HEK293 (cell line): ENCODE results near the gene HYDIN.

Source experiments
- CTCF ChIA-PET: fragments of 350-600 bp; formaldehyde crosslinking; extraction: SDS; loops from one replicate; lab custom pipeline; 2021; ENCODE audit warnings: antibody characterized with exemption; lab: Yijun Ruan, JAX
- POLR2A ChIA-PET: fragments of 300-600 bp; formaldehyde crosslinking; extraction: SDS; loops from one replicate; lab custom pipeline; 2020; ENCODE audit warnings: antibody characterized with exemption, inconsistent platforms; lab: Yijun Ruan, JAX
- H3K27ac ChIP-seq: fragments of 200-500 bp; sonication (Bioruptor generic); 2 replicates; pipeline ENCODE4 v1.5.1; 2014; ENCODE audit warnings: low read depth, low read length, control low read depth, inconsistent platforms; ENCODE audit errors: extremely low read depth
- H3K36me3 ChIP-seq, 2 experiments: fragments of 200-500 bp in 1 of 2; sonication (Bioruptor generic) in 1 of 2; 1 replicate in 1 of 2; 2 replicates in 1 of 2; pipeline ENCODE4 v1.5.1; 2014 to 2017; ENCODE audit warnings: inconsistent platforms in 2 of 2, low read length in 2 of 2; ENCODE audit not compliant: control insufficient read depth in 2 of 2, insufficient read depth in 1 of 2
- H3K4me1 ChIP-seq: fragments of 200-500 bp; sonication (Bioruptor generic); 2 replicates; pipeline ENCODE4 v1.5.1; 2014; ENCODE audit warnings: mild to moderate bottlenecking, low read length, inconsistent platforms; ENCODE audit not compliant: control insufficient read depth, insufficient read depth
- H3K4me3 ChIP-seq: 2 replicates; pipeline ENCODE4 v1.5.1; 2011; ENCODE audit warnings: low read depth, mild to moderate bottlenecking, control low read depth, low read length, moderate library complexity
- H3K9me3 ChIP-seq: fragments of 200-500 bp; sonication (Bioruptor generic); 2 replicates; pipeline ENCODE4 v1.5.1; 2014; ENCODE audit warnings: low read depth, low read length, inconsistent platforms; ENCODE audit not compliant: control insufficient read depth, insufficient read depth
- HOXA7 ChIP-seq: sonication (generic); formaldehyde crosslinking; IDR thresholded peaks from 2 replicates; pipeline ENCODE4 v1.8.1; 2022; ENCODE audit warnings: missing genetic modification reagents, borderline replicate concordance
- HOXC10 ChIP-seq: sonication (generic); formaldehyde crosslinking; IDR thresholded peaks from 2 replicates; pipeline ENCODE4 v1.8.1; 2023; ENCODE audit warnings: mild to moderate bottlenecking, missing genetic modification reagents
- HOXD13 ChIP-seq: sonication (generic); formaldehyde crosslinking; IDR thresholded peaks from 2 replicates; pipeline ENCODE4 v1.8.0; 2022; ENCODE audit warnings: missing genetic modification reagents, borderline replicate concordance
- IKZF3 ChIP-seq: fragments of 450-650 bp; IDR thresholded peaks from 2 replicates; pipeline ENCODE4 v1.5.0; 2018; ENCODE audit warnings: missing biosample characterization, mild to moderate bottlenecking, missing genetic modification characterization, moderate library complexity
- MEIS1 ChIP-seq: sonication (generic); formaldehyde crosslinking; IDR thresholded peaks from 2 replicates; pipeline ENCODE4 v1.8.1; 2022; ENCODE audit warnings: missing genetic modification reagents, mild to moderate bottlenecking, borderline replicate concordance
- SP3 ChIP-seq: fragments of 450-650 bp; formaldehyde crosslinking; IDR thresholded peaks from 2 replicates; pipeline ENCODE4 v1.5.1; 2016; ENCODE audit warnings: missing biosample characterization, missing genetic modification characterization
- WT1 ChIP-seq: fragments of 450-650 bp; formaldehyde crosslinking; IDR thresholded peaks from 2 replicates; pipeline ENCODE4 v1.5.1; 2016; ENCODE audit warnings: missing biosample characterization, missing genetic modification characterization
- ZFHX2 ChIP-seq: fragments of 450-650 bp; formaldehyde crosslinking; conservative IDR thresholded peaks from 2 replicates; pipeline ENCODE4 v1.5.1; 2016; ENCODE audit warnings: missing biosample characterization, missing genetic modification characterization
- ZFP37 ChIP-seq: fragments of 450-650 bp; formaldehyde crosslinking; IDR thresholded peaks from 2 replicates; pipeline ENCODE4 v1.5.1; 2016; ENCODE audit warnings: missing biosample characterization, missing genetic modification characterization
- ZNF114 ChIP-seq: fragments of 450-650 bp; formaldehyde crosslinking; IDR thresholded peaks from 2 replicates; pipeline ENCODE4 v1.5.0; 2017; ENCODE audit warnings: missing biosample characterization, missing genetic modification characterization
- ZNF132 ChIP-seq: fragments of 450-650 bp; formaldehyde crosslinking; IDR thresholded peaks from 2 replicates; pipeline ENCODE4 v1.5.1; 2017; ENCODE audit warnings: missing biosample characterization, missing genetic modification characterization, borderline replicate concordance
- ZNF138 ChIP-seq: fragments of 450-650 bp; formaldehyde crosslinking; IDR thresholded peaks from 2 replicates; pipeline ENCODE4 v1.5.1; 2016; ENCODE audit warnings: missing biosample characterization, missing genetic modification characterization, borderline replicate concordance
- ZNF155 ChIP-seq: fragments of 450-650 bp; formaldehyde crosslinking; IDR thresholded peaks from 2 replicates; pipeline ENCODE4 v1.5.1; 2016; ENCODE audit warnings: missing biosample characterization, missing genetic modification characterization
- ZNF157 ChIP-seq: fragments of 450-650 bp; formaldehyde crosslinking; IDR thresholded peaks from 2 replicates; pipeline ENCODE4 v1.5.1; 2016; ENCODE audit warnings: missing biosample characterization, missing genetic modification characterization
- ZNF19 ChIP-seq: fragments of 450-650 bp; formaldehyde crosslinking; IDR thresholded peaks from 2 replicates; pipeline ENCODE4; 2016; ENCODE audit warnings: missing biosample characterization, missing genetic modification characterization, low read depth
- ZNF302 ChIP-seq: fragments of 450-650 bp; formaldehyde crosslinking; IDR thresholded peaks from 2 replicates; pipeline ENCODE4 v1.5.1; 2016; ENCODE audit warnings: missing biosample characterization, missing genetic modification characterization, low read depth
- ZNF341 ChIP-seq: fragments of 450-650 bp; formaldehyde crosslinking; IDR thresholded peaks from 2 replicates; pipeline ENCODE4; 2016; ENCODE audit warnings: low read depth, missing biosample characterization, missing genetic modification characterization
- ZNF37A ChIP-seq: fragments of 450-650 bp; IDR thresholded peaks from 2 replicates; pipeline ENCODE4 v1.5.1; 2018; ENCODE audit warnings: missing biosample characterization, missing genetic modification characterization
- ZNF426 ChIP-seq: fragments of 450-650 bp; formaldehyde crosslinking; IDR thresholded peaks from 2 replicates; pipeline ENCODE4 v1.5.1; 2017; ENCODE audit warnings: missing biosample characterization, missing genetic modification characterization, mild to moderate bottlenecking, inconsistent platforms, moderate library complexity
- ZNF473 ChIP-seq: fragments of 450-650 bp; formaldehyde crosslinking; IDR thresholded peaks from 2 replicates; pipeline ENCODE4 v1.5.1; 2017; ENCODE audit warnings: missing biosample characterization, missing genetic modification characterization
- ZNF48 ChIP-seq: fragments of 450-650 bp; formaldehyde crosslinking; IDR thresholded peaks from 2 replicates; pipeline ENCODE4 v1.5.1; 2016; ENCODE audit warnings: missing biosample characterization, missing genetic modification characterization
- ZNF501 ChIP-seq: fragments of 450-650 bp; formaldehyde crosslinking; IDR thresholded peaks from 2 replicates; pipeline ENCODE4 v1.5.1; 2016; ENCODE audit warnings: missing biosample characterization, missing genetic modification characterization
- ZNF514 ChIP-seq: fragments of 450-650 bp; formaldehyde crosslinking; IDR thresholded peaks from 2 replicates; pipeline ENCODE4 v1.5.1; 2016; ENCODE audit warnings: missing biosample characterization, missing genetic modification characterization
- ZNF560 ChIP-seq: fragments of 450-650 bp; formaldehyde crosslinking; IDR thresholded peaks from 2 replicates; pipeline ENCODE4 v1.5.1; 2017; ENCODE audit warnings: missing biosample characterization, missing genetic modification characterization, borderline replicate concordance
- ZNF777 ChIP-seq: fragments of 450-650 bp; formaldehyde crosslinking; IDR thresholded peaks from 2 replicates; pipeline ENCODE4 v1.5.1; 2017; ENCODE audit warnings: missing biosample characterization, missing genetic modification characterization, borderline replicate concordance
- ZNF785 ChIP-seq: fragments of 450-650 bp; formaldehyde crosslinking; IDR thresholded peaks from 2 replicates; pipeline ENCODE4 v1.5.1; 2016; ENCODE audit warnings: missing biosample characterization, missing genetic modification characterization
- ZNF843 ChIP-seq: fragments of 450-650 bp; formaldehyde crosslinking; IDR thresholded peaks from 2 replicates; pipeline ENCODE4 v1.5.1; 2016; ENCODE audit warnings: missing biosample characterization, missing genetic modification characterization
- TF ChIP-seq, protein P1 (sequence below): fragments of 450-650 bp; formaldehyde crosslinking; IDR thresholded peaks from 2 replicates; pipeline ENCODE4 v1.5.1; 2016; ENCODE audit warnings: missing biosample characterization, missing genetic modification characterization
- TF ChIP-seq, protein P2 (sequence below): fragments of 450-650 bp; formaldehyde crosslinking; IDR thresholded peaks from 2 replicates; pipeline ENCODE4 v1.5.1; 2016; ENCODE audit warnings: missing biosample characterization, missing genetic modification characterization
- TF ChIP-seq, protein P3 (sequence below): fragments of 450-650 bp; formaldehyde crosslinking; IDR thresholded peaks from 2 replicates; pipeline ENCODE4; 2016; ENCODE audit warnings: missing biosample characterization, missing genetic modification characterization
- TF ChIP-seq, protein P4 (sequence below): fragments of 450-650 bp; formaldehyde crosslinking; IDR thresholded peaks from 2 replicates; pipeline ENCODE4 v1.5.1; 2016; ENCODE audit warnings: missing biosample characterization, missing genetic modification characterization

Gene HYDIN

GRCh38 chr16:71262391-71262790 lies 31.9 kb upstream of the HYDIN start (continued):
- TF ChIP-seq, protein P1, sequence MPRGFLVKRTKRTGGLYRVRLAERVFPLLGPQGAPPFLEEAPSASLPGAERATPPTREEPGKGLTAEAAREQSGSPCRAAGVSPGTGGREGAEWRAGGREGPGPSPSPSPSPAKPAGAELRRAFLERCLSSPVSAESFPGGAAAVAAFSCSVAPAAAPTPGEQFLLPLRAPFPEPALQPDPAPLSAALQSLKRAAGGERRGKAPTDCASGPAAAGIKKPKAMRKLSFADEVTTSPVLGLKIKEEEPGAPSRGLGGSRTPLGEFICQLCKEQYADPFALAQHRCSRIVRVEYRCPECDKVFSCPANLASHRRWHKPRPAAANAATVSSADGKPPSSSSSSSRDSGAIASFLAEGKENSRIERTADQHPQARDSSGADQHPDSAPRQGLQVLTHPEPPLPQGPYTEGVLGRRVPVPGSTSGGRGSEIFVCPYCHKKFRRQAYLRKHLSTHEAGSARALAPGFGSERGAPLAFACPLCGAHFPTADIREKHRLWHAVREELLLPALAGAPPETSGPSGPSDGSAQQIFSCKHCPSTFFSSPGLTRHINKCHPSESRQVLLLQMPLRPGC (tag by site-specific recombination): no peak
- TF ChIP-seq ZNF473 (tag by site-specific recombination): no peak
- no peak for TF ChIP-seq IKZF3
- TF ChIP-seq ZNF426 (tag by site-specific recombination): no peak
- TF ChIP-seq ZFHX2 (tag by site-specific recombination): no peak

GRCh38 chr16:71260995-71261394 lies 30.5 kb upstream of the HYDIN start:
- Histone ChIP-seq H3K4me1 (0 out of 2 replicates have a peak, but pooled peaks cover 2% of the 10 kb centered on the region), H3K4me3 (no peak overlapping the region), H3K36me3 (no peaks in the 10 kb centered on the region), H3K27ac (no peak overlapping the region), H3K9me3 (no peaks in the 10 kb centered on the region)
- TF ChIP-seq MEIS1 (CRISPR knock-in tag): no peak
- no peak for TF ChIP-seq ZNF777 (tag by site-specific recombination)
- TF ChIP-seq IKZF3: no peak
- TF ChIP-seq, protein P2, sequence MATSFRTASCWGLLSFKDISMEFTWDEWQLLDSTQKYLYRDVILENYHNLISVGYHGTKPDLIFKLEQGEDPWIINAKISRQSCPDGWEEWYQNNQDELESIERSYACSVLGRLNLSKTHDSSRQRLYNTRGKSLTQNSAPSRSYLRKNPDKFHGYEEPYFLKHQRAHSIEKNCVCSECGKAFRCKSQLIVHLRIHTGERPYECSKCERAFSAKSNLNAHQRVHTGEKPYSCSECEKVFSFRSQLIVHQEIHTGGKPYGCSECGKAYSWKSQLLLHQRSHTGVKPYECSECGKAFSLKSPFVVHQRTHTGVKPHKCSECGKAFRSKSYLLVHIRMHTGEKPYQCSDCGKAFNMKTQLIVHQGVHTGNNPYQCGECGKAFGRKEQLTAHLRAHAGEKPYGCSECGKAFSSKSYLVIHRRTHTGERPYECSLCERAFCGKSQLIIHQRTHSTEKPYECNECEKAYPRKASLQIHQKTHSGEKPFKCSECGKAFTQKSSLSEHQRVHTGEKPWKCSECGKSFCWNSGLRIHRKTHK: no peak
- TF ChIP-seq ZNF560 (tag by site-specific recombination): no peak
- TF ChIP-seq ZNF155 (tag by site-specific recombination): no peak
- TF ChIP-seq HOXC10: no peak
- TF ChIP-seq ZNF37A (tag by site-specific recombination): no peak
- no peak for TF ChIP-seq ZNF501 (tag by site-specific recombination)
- no peak for TF ChIP-seq HOXA7 (CRISPR knock-in tag)
- TF ChIP-seq ZNF341: no peak
- TF ChIP-seq ZNF19 (tag by site-specific recombination): no peak
- POLR2A ChIA-PET: no interaction called here
- CTCF ChIA-PET: interaction anchor here (0.5 to 0.6 kb wide), 2 partner anchors 1140 to 1579 kb away, joined by 3 to 4 read pairs; no protein-coding TSS in a partner anchor

GRCh38 chr16:71259086-71259485 lies 28.6 kb upstream of the HYDIN start:
- Histone ChIP-seq H3K4me3 (no peak overlapping the region), H3K4me1 (0 out of 2 replicates have a peak, but pooled peaks cover under 1% of the 10 kb centered on the region), H3K36me3 (no peaks in the 10 kb centered on the region), H3K9me3 (no peaks in the 10 kb centered on the region), H3K27ac (no peak overlapping the region)
- ChIA-PET CTCF (no interaction called here), POLR2A (no interaction called here)
- TF ChIP-seq ZNF302 (no peak), ZNF48 (tag by site-specific recombination) (no peak), ZNF138 (tag by site-specific recombination) (no peak), HOXD13 (CRISPR knock-in tag) (no peak), ZNF843 (tag by site-specific recombination) (no peak), MEIS1 (CRISPR knock-in tag) (no peak), ZNF114 (tag by site-specific recombination) (no peak), IKZF3 (no peak), ZFP37 (tag by site-specific recombination) (no peak), ZNF157 (no peak), ZNF132 (tag by site-specific recombination) (no peak), WT1 (tag by site-specific recombination) (no peak), ZNF785 (tag by site-specific recombination) (no peak), ZNF514 (no peak), SP3 (tag by site-specific recombination) (no peak)
- TF ChIP-seq, protein P3, sequence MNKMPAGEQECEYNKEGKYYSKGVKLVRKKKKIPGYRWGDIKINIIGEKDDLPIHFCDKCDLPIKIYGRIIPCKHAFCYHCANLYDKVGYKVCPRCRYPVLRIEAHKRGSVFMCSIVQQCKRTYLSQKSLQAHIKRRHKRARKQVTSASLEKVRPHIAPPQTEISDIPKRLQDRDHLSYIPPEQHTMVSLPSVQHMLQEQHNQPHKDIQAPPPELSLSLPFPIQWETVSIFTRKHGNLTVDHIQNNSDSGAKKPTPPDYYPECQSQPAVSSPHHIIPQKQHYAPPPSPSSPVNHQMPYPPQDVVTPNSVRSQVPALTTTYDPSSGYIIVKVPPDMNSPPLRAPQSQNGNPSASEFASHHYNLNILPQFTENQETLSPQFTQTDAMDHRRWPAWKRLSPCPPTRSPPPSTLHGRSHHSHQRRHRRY (tag by site-specific recombination): no peak
- TF ChIP-seq, protein P4, sequence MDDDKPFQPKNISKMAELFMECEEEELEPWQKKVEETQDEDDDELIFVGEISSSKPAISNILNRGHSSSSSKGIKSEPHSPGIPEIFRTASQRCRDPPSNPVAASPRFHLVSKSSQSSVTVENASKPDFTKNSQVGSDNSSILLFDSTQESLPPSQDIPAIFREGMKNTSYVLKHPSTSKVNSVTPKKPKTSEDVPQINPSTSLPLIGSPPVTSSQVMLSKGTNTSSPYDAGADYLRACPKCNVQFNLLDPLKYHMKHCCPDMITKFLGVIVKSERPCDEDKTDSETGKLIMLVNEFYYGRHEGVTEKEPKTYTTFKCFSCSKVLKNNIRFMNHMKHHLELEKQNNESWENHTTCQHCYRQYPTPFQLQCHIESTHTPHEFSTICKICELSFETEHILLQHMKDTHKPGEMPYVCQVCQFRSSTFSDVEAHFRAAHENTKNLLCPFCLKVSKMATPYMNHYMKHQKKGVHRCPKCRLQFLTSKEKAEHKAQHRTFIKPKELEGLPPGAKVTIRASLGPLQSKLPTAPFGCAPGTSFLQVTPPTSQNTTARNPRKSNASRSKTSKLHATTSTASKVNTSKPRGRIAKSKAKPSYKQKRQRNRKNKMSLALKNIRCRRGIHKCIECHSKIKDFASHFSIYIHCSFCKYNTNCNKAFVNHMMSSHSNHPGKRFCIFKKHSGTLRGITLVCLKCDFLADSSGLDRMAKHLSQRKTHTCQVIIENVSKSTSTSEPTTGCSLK (tag by site-specific recombination): no peak
